Left lung (tissue), 10 donors: Measurements from ENCODE around the gene PPP3R1. TPM values are rescaled to one million over a fixed set of nuclear protein-coding genes. Genes with fewer than 3 reads are reported as not detected.

ENCODE experiments used
- ATAC-seq: fragments of 200-7000 bp; cut with Tn5 transposase; one replicate; pipeline ENCODE4 v1.9.1; 2020; ENCODE audit warnings: moderate library complexity
- DNase-seq, 4 donors: peaks; one replicate each; pipeline ENCODE4 v3.0.0-alpha.2; 2013 to 2020
- H3K27ac ChIP-seq, 2 donors: fragments of 200-600 bp; sonication (generic) in 1 of 2; one replicate each; pipeline versions ENCODE4 v1.5.0 to v1.8.0; 2020 to 2021
- H3K27me3 ChIP-seq, 2 donors: fragments of 200-600 bp; sonication (generic) in 1 of 2; one replicate each; pipeline versions ENCODE4 v1.5.0 to v1.8.0; 2020 to 2021
- H3K36me3 ChIP-seq, 2 donors: fragments of 200-600 bp; sonication (generic) in 1 of 2; one replicate each; pipeline versions ENCODE4 v1.5.0 to v1.8.0; 2020 to 2021
- H3K4me1 ChIP-seq, 2 donors: fragments of 200-600 bp; one replicate each; pipeline ENCODE4 v1.8.0; 2021
- H3K4me3 ChIP-seq, 2 donors: fragments of 200-600 bp; sonication (generic) in 1 of 2; one replicate each; pipeline versions ENCODE4 v1.5.0 to v1.8.0; 2020 to 2021; ENCODE audit warnings: mild to moderate bottlenecking in 1 of 2
- H3K9me3 ChIP-seq, 2 donors: fragments of 200-600 bp; sonication (generic) in 1 of 2; one replicate each; pipeline versions ENCODE4 v1.5.0 to v1.8.0; 2020 to 2021
- CTCF ChIP-seq, 2 donors: fragments of 200-600 bp; sonication (generic) in 1 of 2; IDR thresholded peaks; one replicate each; pipeline versions ENCODE4 v1.5.0 to v1.8.0; 2021; ENCODE audit warnings: antibody characterized with exemption in 2 of 2
- intact Hi-C, 2 donors: fragments of 100-400 bp; cut with DNase I; formaldehyde crosslinking; loops; one replicate each; pipeline versions ENCODE4 v1.11.2 to v1.14.2; 2022
- polyA plus RNA-seq, 6 donors: library from polyadenylated mRNA; unstranded; fragments of 120-200 nt; gene quantifications; one replicate each; pipeline ENCODE4 v1.2.1, GENCODE V29; 2013; ENCODE audit not compliant: insufficient read length in 6 of 6
- total RNA-seq, 2 donors: library from RNA; stranded (reverse); fragmentation: NEBNext Ultra II Directional; extraction: Animal tissue kit (Norgen Biotek cat#: 25700); gene quantifications; one replicate each; pipeline ENCODE4 v1.2.1, GENCODE V29; 2021
- donor health status: DM: no; HTN: yes; CAD: no.
- donor health status: DM: no; HTN: no; CAD: no.

PPP3R1 gene
- total and polyA plus RNA-seq, 8 donors = 50.2 to 74.2 (median 66.9) TPM

GRCh38 chr2:68135448-68136320 is 116.6 kb downstream of the PPP3R1 start:
- Histone ChIP-seq H3K36me3 (peaks cover 0 to 39% of the 10 kb centered on the region in 2 donors), H3K27ac (peak overlapping the region in 1 of 2 donors; percentile 70), H3K4me3 (no peak overlapping the region), H3K9me3 (no peaks in the 10 kb centered on the region), H3K4me1 (peaks cover 0 to 7% of the 10 kb centered on the region in 2 donors), H3K27me3 (no peaks in the 10 kb centered on the region)
- ATAC-seq (no peak), DNase-seq (no peak)
- no peak for TF ChIP-seq CTCF (IDR thresholded peaks at IDR 0.05)
- intact Hi-C loops = no loop called here

- H3K4me3 ChIP-seq = no peak overlapping the region
Measured at GRCh38 chr2:68134554-68134953, 117.8 kb downstream of the PPP3R1 start.

GRCh38 chr2:68134120-68134519 is 118.2 kb downstream of the PPP3R1 start:
- DNase-seq (no peak), ATAC-seq (no peak)
- H3K36me3 ChIP-seq = peaks cover 0 to 40% of the 10 kb centered on the region in 2 donors
- no peak overlapping the region for H3K27ac ChIP-seq
- no peak overlapping the region for H3K4me3 ChIP-seq
- no peak for TF ChIP-seq CTCF (IDR thresholded peaks at IDR 0.05)
- H3K9me3 ChIP-seq = no peaks in the 10 kb centered on the region
- H3K27me3 ChIP-seq = no peaks in the 10 kb centered on the region
- intact Hi-C loops = no loop called here
- H3K4me1 ChIP-seq = peaks cover 0 to 7% of the 10 kb centered on the region in 2 donors

More at GRCh38 chr2:68134554-68134953, 117.8 kb downstream of the PPP3R1 start:
- no peak for TF ChIP-seq CTCF (IDR thresholded peaks at IDR 0.05)
- no peak for DNase-seq
- intact Hi-C loops = no loop called here
- no peak for ATAC-seq
- peaks cover 0 to 7% of the 10 kb centered on the region in 2 donors for H3K4me1 ChIP-seq
- H3K9me3 ChIP-seq = no peaks in the 10 kb centered on the region
- H3K27ac ChIP-seq = no peak overlapping the region
- H3K36me3 ChIP-seq = peaks cover 0 to 40% of the 10 kb centered on the region in 2 donors
- no peaks in the 10 kb centered on the region for H3K27me3 ChIP-seq

Other genes with a start within 250 kb of the PPP3R1 start
- gene C1D, start 189.5 kb downstream of the PPP3R1 start, total RNA-seq = 10 to 100 TPM; 21.0 to 21.2 TPM
- 10 to 100 TPM; 36.1 to 43.4 (median 39.8) TPM for gene C1D, start 189.5 kb downstream of the PPP3R1 start, polyA plus RNA-seq
- gene PNO1, start 94.6 kb downstream of the PPP3R1 start, total RNA-seq = 10 to 100 TPM in 1 of 2 donors, 1 to 10 TPM in 1; 9.4 to 13.9 TPM
- 10 to 100 TPM; 11.2 to 17.7 (median 13.5) TPM for gene PNO1, start 94.6 kb downstream of the PPP3R1 start, polyA plus RNA-seq
- gene CNRIP1, start 67.4 kb upstream of the PPP3R1 start, total RNA-seq = 10 to 100 TPM; 16.9 to 20.1 TPM
- gene CNRIP1, start 67.4 kb upstream of the PPP3R1 start, polyA plus RNA-seq = 10 to 100 TPM; 44.7 to 50.8 (median 47.4) TPM
- 10 to 100 TPM; 20.2 to 67.3 TPM for gene PLEK, start 112.8 kb upstream of the PPP3R1 start, total RNA-seq
- 10 to 100 TPM in 4 of 6 donors, 1 to 10 TPM in 2; 9.0 to 15.3 (median 10.5) TPM for gene PLEK, start 112.8 kb upstream of the PPP3R1 start, polyA plus RNA-seq
- 1 to 10 TPM; 1.5 TPM for gene FBXO48, start 214.8 kb upstream of the PPP3R1 start, total RNA-seq
- 1 to 10 TPM; 2.3 to 3.2 (median 2.6) TPM for gene FBXO48, start 214.8 kb upstream of the PPP3R1 start, polyA plus RNA-seq
- 1 to 10 TPM; 3.6 to 4.3 TPM for gene APLF, start 215.1 kb upstream of the PPP3R1 start, total RNA-seq
- gene APLF, start 215.1 kb upstream of the PPP3R1 start, polyA plus RNA-seq = 1 to 10 TPM; 3.3 to 4.4 (median 3.9) TPM